Glomerular visceral epithelial cell (primary cell): Measurements from ENCODE around the gene DHX34.
"Not testable (repeated sequence)": the region's sequence is repeated elsewhere in the genome, so short reads cannot be mapped to it uniquely, and the experiment has no call there.

Experiments
- DNase-seq: peaks from one replicate; pipeline ENCODE4 v3.0.0-alpha.2; 2016; ENCODE audit errors: extremely low spot score

Gene DHX34, protein sequence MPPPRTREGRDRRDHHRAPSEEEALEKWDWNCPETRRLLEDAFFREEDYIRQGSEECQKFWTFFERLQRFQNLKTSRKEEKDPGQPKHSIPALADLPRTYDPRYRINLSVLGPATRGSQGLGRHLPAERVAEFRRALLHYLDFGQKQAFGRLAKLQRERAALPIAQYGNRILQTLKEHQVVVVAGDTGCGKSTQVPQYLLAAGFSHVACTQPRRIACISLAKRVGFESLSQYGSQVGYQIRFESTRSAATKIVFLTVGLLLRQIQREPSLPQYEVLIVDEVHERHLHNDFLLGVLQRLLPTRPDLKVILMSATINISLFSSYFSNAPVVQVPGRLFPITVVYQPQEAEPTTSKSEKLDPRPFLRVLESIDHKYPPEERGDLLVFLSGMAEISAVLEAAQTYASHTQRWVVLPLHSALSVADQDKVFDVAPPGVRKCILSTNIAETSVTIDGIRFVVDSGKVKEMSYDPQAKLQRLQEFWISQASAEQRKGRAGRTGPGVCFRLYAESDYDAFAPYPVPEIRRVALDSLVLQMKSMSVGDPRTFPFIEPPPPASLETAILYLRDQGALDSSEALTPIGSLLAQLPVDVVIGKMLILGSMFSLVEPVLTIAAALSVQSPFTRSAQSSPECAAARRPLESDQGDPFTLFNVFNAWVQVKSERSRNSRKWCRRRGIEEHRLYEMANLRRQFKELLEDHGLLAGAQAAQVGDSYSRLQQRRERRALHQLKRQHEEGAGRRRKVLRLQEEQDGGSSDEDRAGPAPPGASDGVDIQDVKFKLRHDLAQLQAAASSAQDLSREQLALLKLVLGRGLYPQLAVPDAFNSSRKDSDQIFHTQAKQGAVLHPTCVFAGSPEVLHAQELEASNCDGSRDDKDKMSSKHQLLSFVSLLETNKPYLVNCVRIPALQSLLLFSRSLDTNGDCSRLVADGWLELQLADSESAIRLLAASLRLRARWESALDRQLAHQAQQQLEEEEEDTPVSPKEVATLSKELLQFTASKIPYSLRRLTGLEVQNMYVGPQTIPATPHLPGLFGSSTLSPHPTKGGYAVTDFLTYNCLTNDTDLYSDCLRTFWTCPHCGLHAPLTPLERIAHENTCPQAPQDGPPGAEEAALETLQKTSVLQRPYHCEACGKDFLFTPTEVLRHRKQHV

DNA sequence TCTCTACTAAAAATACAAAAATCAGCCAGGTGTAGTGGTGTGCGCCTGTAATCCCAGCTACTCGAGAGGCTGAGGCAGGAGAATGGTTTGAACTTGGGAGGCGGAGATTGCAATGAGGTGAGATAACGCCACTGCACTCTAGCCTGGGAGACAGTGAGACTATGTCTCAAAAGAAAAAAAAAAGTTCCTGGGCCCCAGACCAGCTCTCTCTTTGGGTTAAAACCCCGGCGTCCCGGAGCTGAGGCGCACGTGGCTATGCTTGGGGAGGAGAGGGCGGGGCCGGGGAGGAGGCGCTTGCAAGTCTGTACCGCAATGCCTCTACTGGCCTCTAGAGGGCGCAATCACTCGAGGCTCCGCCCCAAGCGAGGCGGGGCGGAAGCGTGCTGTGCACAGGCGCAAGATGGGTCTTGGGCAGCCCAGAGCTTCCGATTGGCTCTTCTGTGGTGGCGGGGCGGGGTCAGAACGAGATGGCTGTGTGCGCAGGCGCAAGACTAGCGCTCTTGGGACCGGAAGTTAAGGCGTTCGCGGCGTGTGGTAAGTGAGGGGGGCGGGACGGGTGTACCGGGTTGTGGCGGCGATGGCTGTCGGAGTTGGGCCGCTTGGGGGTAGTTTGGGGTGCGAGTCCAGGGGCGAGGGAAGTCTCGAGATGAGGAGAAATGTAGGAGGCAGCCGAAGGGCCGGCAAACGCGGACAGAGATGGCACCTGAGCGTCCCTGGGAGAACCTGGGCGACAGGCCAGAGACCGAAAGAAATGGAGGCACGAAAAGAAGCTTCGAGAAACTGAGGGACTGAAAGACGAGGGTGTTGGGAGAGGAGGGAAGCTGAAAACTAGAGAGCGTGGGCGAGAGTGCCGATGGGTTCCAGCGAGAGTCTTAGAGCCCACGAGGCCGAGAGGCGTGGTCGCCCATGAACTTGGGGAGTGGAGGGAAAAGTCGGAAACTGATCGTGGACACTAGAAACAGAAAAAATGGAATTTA is at the start of gene DHX34:
DHX34 (plus strand) TSS at position 497 of the 977 bp plus-strand sequence. CDS start 3,716 bp downstream, outside the sequence.
- peak; percentile 100 for DNase-seq

DNA sequence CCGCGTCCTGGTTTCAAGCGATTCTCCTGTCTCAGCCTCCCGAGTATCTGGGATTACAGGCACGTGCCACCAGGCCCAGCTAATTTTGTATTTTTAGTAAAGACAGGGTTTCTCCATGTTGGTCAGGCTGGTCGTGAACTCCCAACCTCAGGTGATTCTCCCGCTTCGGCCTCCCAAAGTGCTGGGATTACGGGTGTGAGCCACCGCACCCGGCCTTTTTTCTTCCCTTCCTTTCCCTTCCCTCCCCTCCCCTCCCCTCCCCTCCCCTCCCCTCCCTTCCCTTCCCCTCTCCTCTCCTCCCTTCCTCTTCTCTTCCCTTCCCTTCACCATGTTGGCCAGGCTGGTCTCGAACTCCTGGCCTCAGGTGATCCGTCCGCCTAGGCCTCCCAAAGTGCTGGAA is 48.2 kb upstream of the DHX34 start:
- DNase-seq = not testable (repeated sequence)

DNA sequence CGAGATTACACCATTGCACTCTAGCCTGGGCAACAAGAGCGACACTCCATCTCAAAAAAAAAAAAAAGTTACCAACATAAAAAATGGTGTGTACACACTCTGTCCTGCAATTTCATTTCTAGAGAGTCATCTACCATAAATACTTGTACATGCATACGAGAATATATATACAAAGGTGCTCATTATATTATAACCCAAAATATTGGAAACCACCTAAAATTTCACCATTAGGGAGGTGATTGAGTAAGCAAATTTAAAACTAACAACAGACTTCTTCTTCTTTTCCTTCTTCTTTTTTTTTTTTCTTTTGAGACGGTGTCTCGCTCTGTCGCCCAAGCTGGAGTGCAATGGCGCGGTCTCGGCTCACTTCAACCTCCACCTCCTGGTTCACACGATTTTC is 46.9 kb upstream of the DHX34 start:
- no peak for DNase-seq

GRCh38 chr19:47303966-47304365 is 45.1 kb upstream of the DHX34 start:
- DNase-seq = no peak

- peak; percentile 76 for DNase-seq
Observed at GRCh38 chr19:47305309-47305751, 43.8 kb upstream of the DHX34 start.

DNA sequence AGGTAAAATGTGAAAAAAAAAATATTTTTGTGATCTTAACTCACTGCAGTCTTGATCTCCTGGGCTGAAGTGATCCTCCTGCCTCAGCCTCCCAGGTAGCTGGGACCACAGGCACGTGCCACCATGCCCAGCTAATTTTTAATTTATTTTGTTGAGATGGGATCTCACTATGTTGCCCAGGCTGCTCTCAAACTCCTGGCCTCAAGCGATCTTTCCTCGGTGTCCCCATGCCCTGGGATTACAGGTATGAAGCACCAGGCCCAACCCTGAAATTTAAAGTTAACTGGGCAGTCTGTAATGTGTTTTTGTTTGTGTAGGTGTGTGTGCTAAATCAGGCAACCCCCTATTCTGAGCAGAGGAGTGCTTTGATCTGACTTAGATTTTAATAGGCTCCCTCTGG is 42.8 kb upstream of the DHX34 start:
- DNase-seq = no peak

GRCh38 chr19:47309038-47309437 is 40.1 kb upstream of the DHX34 start:
- no peak for DNase-seq

DNA sequence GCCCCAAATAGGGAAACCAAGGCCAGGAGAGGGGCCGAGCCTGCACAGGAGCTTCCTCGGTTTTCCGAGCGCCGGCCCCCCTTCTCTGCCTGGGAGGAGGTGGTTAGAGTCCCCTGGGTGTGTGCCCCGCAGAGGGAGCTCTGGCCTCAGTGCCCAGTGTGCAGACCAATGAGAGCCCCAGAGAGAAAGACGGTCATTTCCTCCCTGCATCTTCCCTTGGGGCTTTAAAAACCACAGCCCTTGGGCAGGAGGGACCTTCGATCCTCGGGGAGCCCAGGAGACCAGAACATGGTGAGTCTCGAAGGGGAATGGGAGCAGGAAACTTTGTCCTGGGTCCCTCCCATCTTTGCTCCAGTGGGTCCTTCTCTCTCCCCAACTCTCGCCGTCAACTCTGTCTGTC is 39.5 kb upstream of the DHX34 start, which contains the start of gene C5AR1:
C5AR1 (plus strand) TSS at position 254 of the 400 bp plus-strand sequence; CDS start at position 289, 35 bp downstream.
- no peak for DNase-seq

GRCh38 chr19:47310323-47310722 is 38.8 kb upstream of the DHX34 start:
- DNase-seq = no peak

GRCh38 chr19:47310819-47311218 is 38.3 kb upstream of the DHX34 start:
- no peak for DNase-seq

- DNase-seq = no peak
Observed at GRCh38 chr19:47312366-47313006, 36.6 kb upstream of the DHX34 start.

- DNase-seq = no peak
Observed at GRCh38 chr19:47313754-47314295, 35.3 kb upstream of the DHX34 start.

GRCh38 chr19:47315125-47315821 is 33.8 kb upstream of the DHX34 start:
- DNase-seq = peak; percentile 72

- no peak for DNase-seq
Observed at GRCh38 chr19:47316513-47316912, 32.6 kb upstream of the DHX34 start.

GRCh38 chr19:47319923-47320871 is 28.9 kb upstream of the DHX34 start:
- no peak for DNase-seq

DNA sequence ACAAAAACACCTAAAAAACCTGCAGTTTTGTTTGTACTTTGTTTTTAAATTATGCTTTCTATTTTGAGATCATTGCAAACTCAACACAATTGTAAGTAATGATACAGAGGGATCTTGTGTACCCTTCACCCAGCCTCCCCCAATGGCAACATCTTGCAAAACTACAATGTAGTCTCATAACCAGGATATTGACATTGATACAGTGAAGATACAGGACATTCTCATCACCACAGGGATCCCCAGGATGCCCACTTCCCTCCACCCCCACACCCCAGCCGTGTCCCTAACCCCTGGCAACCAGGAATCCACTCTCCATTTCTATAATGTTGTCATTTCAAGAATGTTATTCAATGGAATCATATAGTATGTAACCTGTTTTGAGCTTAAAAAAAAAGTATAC is 27.5 kb upstream of the DHX34 start:
- DNase-seq = no peak

DNA sequence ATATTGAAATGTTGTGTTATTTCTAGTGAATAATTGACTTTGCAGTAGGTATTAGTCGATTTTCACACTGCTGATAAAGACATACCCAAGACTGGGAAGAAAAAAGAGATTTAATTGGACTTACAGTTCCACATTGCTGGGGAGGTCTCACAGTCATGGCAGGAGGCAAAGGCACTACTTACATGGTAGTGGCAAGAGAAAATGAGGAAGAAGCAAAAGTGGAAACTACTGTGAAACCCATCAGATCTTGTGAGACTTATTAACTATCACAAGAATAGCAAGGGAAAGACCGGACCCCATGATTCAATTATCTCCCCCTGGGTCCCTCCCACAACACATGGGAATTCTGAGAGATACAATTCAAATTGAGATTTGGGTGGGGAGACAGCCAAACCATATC is 27.1 kb upstream of the DHX34 start:
- no peak for DNase-seq

GRCh38 chr19:47323409-47323808 is 25.7 kb upstream of the DHX34 start:
- no peak for DNase-seq
